HK-2 (cell line): ENCODE results near the gene MGRN1.
A peak's percentile ranks its signal among the peaks of the same experiment; 100 is the strongest.

Source experiments
- DNase-seq: peaks from one replicate; pipeline ENCODE4 v3.0.0-alpha.2; 2018; ENCODE audit not compliant: unreplicated experiment

MGRN1 gene

GRCh38 chr16:4675864-4676786 is 51.5 kb downstream of the MGRN1 start:
- DNase-seq, result no peak

DNA sequence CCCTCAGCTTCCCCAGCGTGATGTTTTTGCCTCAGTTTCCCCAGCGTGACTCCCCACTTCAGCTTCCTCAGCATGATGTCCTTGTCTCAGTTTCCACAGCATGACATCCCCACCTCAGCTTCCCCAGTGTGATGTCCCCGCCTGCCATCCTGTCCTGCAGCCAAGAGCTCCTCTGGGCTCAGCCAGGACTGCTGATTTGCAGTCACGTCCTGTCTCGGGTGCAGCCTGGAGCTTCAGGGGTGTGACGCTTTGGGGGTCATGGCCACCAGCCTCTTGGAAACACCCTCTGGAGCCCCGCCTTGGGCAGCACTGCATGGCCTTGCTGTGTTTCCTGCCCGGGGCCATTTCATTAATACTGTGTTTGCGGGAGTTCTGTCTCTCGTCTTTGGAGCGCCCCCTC is 52.2 kb downstream of the MGRN1 start:
- no peak for DNase-seq

DNA sequence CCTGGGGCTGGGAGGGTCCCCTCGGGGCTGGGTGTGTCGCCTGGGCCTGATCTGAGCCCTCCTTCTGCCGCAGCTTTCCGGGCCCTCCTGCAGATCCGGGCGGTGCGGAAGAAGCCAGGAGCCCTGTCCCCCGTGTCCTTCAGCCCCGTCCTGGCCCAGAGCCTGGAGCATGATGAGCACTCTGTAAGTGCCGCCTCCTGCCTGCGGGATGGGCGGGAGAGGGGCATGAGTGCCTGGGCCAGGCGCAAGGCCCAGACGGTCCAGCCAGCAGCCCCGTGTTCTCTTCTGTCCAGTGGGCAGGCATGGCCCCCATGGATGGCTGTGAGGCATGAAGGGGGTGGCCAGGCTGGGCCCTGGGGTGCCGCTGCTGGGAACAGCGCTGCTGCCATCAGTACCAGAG is 52.8 kb downstream of the MGRN1 start:
- DNase-seq, result no peak

DNA sequence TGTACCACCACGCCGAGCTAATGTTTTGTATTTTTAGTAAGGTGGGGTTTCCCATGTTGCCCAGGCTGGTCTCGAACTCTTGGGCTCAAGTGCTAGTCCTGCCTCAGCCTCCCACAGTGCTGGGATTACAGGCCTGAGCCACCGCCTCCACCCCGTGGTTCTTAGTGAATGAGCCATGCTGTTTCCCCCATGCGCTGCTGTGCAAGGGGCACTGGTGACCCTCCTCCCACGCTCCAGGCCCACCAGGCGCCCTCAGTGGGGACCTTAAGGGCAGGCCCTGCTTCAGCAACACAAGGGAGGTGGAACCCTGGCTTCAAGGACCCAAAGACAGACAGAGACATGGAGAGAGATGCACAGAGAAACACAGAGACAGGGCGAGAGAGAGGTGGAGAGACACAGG is 53.4 kb downstream of the MGRN1 start:
- no peak for DNase-seq

GRCh38 chr16:4678596-4678995 is 54.0 kb downstream of the MGRN1 start:
- DNase-seq, result no peak

GRCh38 chr16:4679156-4679849 is 54.7 kb downstream of the MGRN1 start:
- no peak for DNase-seq

DNA sequence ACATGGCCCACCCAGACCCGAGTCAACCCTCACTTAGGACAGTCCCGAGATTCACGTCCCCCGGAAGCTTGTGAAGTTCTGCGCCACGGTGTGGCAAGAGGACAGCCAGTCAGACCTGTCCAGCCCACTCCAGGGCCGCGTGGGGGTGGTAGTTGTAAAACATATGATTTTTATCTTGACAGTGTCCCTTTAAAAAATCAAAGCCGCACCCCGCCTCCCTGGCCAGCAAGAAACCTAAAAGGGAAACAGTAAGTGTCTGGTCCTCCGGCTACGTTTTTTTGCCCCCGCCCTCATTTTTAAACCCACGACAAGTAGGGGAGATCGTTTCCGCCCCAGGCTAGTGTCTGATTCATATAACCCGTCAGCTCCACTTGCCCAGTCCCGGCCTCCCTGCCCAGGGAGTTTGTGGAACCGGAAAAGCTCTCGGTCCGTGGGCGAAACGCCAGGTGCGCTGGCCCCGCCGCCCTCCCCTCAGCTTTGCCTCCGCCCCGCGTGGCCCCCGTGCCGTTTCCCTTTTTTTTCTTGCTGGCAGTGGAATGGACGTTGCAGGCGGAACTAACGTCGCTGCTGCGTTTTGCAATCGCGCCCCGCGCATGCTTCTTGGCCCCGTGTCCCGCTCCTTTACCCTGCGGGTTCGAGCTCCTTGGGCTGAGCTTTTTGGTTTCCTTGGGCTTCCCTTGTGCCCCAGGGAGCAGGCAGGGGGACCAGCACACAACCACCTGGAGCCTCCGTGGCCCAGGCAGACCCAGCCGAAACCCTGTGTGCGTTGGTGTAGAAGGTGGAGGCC is 55.4 kb downstream of the MGRN1 start:
- DNase-seq, result no peak

- no peak for DNase-seq
Observed at GRCh38 chr16:4680673-4681470, 56.2 kb downstream of the MGRN1 start.

GRCh38 chr16:4681471-4682083 is 57.0 kb downstream of the MGRN1 start:
- no peak for DNase-seq

DNA sequence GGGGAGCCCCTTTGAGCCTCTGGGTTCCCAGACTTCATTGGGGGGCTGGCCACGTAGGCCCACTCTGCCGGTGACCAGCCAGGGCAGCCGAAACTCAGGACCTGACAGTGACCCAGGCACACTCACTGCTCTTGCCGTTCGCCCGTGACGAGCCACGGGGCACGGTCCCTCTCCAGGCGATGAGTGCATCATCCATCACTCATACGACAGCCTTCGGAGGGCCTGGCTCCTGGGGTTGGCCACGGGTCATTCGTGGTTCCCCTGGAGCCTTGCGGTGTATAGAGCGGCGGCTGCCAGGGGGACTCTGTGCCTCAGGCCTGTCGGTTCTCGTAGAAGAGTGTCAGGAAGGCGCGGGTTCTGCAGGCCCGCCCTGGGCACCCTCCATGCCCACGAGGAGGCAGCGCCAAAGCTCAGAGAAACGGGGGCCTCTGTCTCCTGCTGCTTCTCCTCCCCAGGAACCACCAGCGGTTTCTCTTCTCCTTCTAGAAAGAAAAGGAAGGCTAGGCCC is 57.5 kb downstream of the MGRN1 start:
- DNase-seq, result no peak

DNA sequence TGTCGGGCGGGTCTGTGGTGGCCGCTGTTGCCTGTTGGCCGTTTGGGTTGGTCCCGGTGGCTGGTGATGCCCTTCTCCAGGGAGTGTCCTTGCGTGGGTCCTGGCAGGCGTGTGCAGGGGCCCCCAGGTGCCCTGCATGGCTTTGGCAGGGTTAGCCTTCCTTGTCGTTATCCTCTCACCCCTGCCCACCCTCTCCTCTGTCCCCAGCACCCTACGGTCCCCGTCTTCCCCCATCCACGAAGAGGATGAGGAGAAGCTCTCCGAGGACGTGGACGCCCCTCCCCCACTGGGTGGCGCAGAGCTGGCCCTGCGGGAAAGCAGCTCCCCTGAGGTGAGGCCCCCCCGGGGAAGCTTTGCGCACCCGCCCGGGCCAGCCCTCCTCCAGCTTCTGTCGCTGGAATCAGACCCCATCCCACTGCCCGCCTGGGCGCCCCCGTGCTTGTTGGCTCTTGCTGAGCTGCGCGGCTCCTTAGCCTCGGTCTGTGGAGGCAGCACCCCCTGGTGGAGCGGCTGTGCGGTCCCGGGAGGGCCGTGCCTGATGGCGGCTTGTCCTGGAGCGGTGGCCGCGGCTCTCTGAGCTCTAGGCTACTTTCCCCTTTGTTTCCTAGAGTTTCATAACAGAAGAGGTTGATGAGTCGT is 58.1 kb downstream of the MGRN1 start:
- DNase-seq, result peak; percentile 33

GRCh38 chr16:4683255-4684057 is 58.8 kb downstream of the MGRN1 start:
- DNase-seq, result no peak

DNA sequence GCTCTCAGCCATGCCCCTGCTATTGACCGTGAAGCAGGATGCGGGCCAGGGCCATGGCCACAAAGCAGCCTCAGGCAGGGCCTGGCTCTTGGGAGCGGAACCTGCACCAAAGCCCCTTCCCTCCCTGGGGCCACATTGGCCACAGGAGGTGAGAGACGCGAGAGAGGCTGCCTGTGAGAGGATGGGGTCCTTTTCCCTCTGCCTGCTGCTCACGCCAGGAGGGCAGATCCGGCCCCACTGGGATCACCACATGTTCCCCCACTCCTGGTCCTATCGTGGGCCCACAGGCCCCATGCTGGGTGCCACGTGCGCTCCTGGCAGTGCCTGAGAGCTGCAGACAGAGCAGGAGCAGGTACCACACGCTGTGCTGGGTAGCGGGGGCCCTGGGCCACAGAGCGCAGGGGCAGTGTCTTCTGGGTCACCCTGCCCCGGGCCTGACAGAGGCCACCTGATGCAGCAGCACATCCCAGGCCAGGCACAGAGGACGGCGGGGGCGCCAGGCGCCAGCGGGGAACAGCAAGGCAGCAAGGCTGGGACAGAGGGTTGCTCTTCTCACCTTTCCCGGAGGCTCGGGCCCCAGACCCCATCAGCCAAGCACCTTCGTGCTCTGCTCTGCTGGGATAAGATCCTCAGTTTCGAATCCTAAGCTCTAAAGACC is 59.6 kb downstream of the MGRN1 start:
- no peak for DNase-seq

DNA sequence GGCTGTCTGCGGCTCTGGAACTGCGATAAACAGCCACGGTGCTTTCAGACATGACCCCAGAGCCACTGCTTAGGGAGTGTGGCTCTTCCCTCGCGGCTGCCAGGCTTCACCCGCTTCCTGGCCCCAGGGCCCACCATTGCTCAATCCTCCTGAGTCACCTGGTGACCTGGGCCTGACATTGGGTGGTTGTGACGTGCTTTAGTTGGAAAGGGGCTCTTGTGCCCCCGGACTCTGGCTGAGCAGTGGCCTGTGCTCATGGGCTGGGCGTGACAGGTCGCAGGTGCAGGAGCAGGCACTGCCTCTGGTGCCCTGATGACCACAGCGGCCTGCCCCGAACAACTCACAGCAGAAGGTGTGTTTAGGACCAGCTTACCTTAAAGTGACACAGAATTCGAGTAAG is 60.1 kb downstream of the MGRN1 start:
- no peak for DNase-seq

GRCh38 chr16:4685292-4685691 is 60.7 kb downstream of the MGRN1 start:
- DNase-seq, result no peak

DNA sequence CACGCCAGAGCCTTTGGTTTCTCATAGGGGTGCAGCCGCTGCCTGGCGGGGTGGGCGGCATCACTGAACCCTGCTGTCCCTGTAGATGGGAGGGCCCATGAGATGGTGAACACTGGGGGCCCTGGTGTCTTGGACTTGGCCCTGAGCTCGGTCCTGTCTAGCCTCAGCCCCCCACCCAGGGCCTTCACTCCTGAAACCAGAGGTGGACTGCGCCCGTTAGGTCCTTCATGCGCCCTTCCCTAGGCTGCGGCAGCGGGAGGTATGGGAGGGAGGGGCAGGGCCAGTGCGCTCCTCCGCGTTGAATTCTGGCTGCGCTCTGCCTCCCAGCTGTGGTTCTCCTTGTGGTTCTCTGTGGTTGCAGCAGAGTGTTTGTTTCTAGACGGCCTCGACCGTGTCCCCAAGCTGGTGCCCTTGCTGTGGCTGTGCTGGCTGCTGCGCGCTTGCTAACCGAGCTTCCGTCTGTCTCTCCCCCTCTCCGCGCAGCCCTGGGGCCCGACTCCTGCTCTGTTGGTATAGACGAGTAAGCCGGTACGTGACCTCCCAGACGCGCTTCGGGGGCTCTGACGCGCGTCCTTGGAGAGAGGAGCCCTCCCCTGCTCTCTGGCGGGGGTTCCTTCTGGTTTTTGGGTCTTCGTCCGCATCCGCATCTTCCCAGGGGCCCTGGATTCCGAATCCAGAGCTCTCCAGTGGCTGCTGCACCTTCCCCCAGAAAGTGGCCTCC is 61.3 kb downstream of the MGRN1 start:
- DNase-seq, result no peak

- DNase-seq, result no peak
Observed at GRCh38 chr16:4686497-4687210, 62.0 kb downstream of the MGRN1 start.

DNA sequence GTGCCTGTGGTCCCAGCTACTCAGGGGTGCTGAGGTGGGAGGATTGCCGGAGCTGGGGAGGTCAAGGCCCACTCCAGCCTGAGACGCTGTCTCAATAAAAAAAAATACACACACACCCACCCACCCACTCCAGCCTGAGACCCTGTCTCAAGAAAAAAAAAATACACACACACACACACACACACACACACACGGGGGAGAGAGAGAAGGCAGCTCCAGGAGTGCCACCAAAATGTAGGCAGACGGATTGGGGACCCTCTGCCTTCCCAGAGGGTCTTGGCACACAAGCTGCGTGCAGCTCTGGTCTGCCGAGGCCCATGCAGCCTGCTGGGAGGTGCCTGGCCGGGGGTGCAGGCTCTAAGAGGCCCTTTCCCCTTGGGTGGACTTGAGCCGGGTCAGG is 62.8 kb downstream of the MGRN1 start:
- no peak for DNase-seq
